ENCODE results near the gene SNX33. TPM values are rescaled to one million over a fixed set of nuclear protein-coding genes. Genes with fewer than 3 reads are reported as not detected.
"Not testable (repeated sequence)": the region's sequence is repeated elsewhere in the genome, so short reads cannot be mapped to it uniquely, and the experiment has no call there.

Gene SNX33
- total and polyA plus RNA-seq, 4 donors, result 5.9 to 19.0 (median 12.7) TPM

GRCh38 chr15:75671730-75672602 is 24.3 kb downstream of the SNX33 start:
- Histone ChIP-seq H3K36me3 (ENCODE audit: control insufficient read depth, insufficient read depth, low read length) (peaks cover 25% of the 10 kb centered on the region), H3K4me1 (ENCODE audit: control insufficient read depth, insufficient read depth, low read length) (peaks cover 42% of the 10 kb centered on the region), H3K27ac (ENCODE audit: low read depth, low read length) (peak overlapping the region; percentile 80), H3K4me3 (ENCODE audit: low read depth, low read length) (no peak overlapping the region), H3K9me3 (ENCODE audit: control insufficient read depth, insufficient read depth, low read length) (no peaks in the 10 kb centered on the region), H3K27me3 (ENCODE audit: control insufficient read depth, insufficient read depth, low read length) (no peaks in the 10 kb centered on the region)
- WGBS (ENCODE audit: insufficient coverage), result 78% methylated on average over 8 of the region's 11 CpGs
- DNase-seq (ENCODE audit: low read depth in 4 of 6, low spot score in 6 of 6), result no peak

- no peak overlapping the region for H3K4me3 ChIP-seq (ENCODE audit: low read depth, low read length)
- WGBS (ENCODE audit: insufficient coverage), result 56% methylated on average over 13 of the region's 14 CpGs
- H3K4me1 ChIP-seq (ENCODE audit: control insufficient read depth, insufficient read depth, low read length), result peaks cover 36% of the 10 kb centered on the region
- H3K27ac ChIP-seq (ENCODE audit: low read depth, low read length), result peak overlapping the region; percentile 80
- H3K36me3 ChIP-seq (ENCODE audit: control insufficient read depth, insufficient read depth, low read length), result peaks cover 32% of the 10 kb centered on the region
- H3K27me3 ChIP-seq (ENCODE audit: control insufficient read depth, insufficient read depth, low read length), result no peaks in the 10 kb centered on the region
- H3K9me3 ChIP-seq (ENCODE audit: control insufficient read depth, insufficient read depth, low read length), result no peaks in the 10 kb centered on the region
- DNase-seq (ENCODE audit: low read depth in 4 of 6, low spot score in 6 of 6), result peak in 2 of 6 donors; percentile 18 to 68
Measured at GRCh38 chr15:75672646-75673425, 25.1 kb downstream of the SNX33 start.

- 77% methylated on average over 8 of the region's 10 CpGs for WGBS (ENCODE audit: insufficient coverage)
- H3K27ac ChIP-seq (ENCODE audit: low read depth, low read length), result peak overlapping the region; percentile 80
- peaks cover 32% of the 10 kb centered on the region for H3K36me3 ChIP-seq (ENCODE audit: control insufficient read depth, insufficient read depth, low read length)
- H3K4me1 ChIP-seq (ENCODE audit: control insufficient read depth, insufficient read depth, low read length), result peaks cover 36% of the 10 kb centered on the region
- no peaks in the 10 kb centered on the region for H3K27me3 ChIP-seq (ENCODE audit: control insufficient read depth, insufficient read depth, low read length)
- no peaks in the 10 kb centered on the region for H3K9me3 ChIP-seq (ENCODE audit: control insufficient read depth, insufficient read depth, low read length)
- peak in 1 of 6 donors; percentile 51 for DNase-seq (ENCODE audit: low read depth in 4 of 6, low spot score in 6 of 6)
- no peak overlapping the region for H3K4me3 ChIP-seq (ENCODE audit: low read depth, low read length)
Measured at GRCh38 chr15:75673426-75674235, 25.9 kb downstream of the SNX33 start.

- H3K9me3 ChIP-seq (ENCODE audit: control insufficient read depth, insufficient read depth, low read length), result no peaks in the 10 kb centered on the region
- H3K4me3 ChIP-seq (ENCODE audit: low read depth, low read length), result no peak overlapping the region
- H3K27me3 ChIP-seq (ENCODE audit: control insufficient read depth, insufficient read depth, low read length), result no peaks in the 10 kb centered on the region
- no peak for DNase-seq (ENCODE audit: low read depth in 4 of 6, low spot score in 6 of 6)
- WGBS (ENCODE audit: insufficient coverage), result 73% methylated on average over 8 of the region's 8 CpGs
- no peak overlapping the region for H3K27ac ChIP-seq (ENCODE audit: low read depth, low read length)
- H3K36me3 ChIP-seq (ENCODE audit: control insufficient read depth, insufficient read depth, low read length), result peaks cover 31% of the 10 kb centered on the region
- H3K4me1 ChIP-seq (ENCODE audit: control insufficient read depth, insufficient read depth, low read length), result peaks cover 36% of the 10 kb centered on the region
Measured at GRCh38 chr15:75674366-75674765, 26.7 kb downstream of the SNX33 start.

GRCh38 chr15:75675579-75676404 is 28.1 kb downstream of the SNX33 start:
- no peaks in the 10 kb centered on the region for H3K27me3 ChIP-seq (ENCODE audit: control insufficient read depth, insufficient read depth, low read length)
- H3K4me3 ChIP-seq (ENCODE audit: low read depth, low read length), result no peak overlapping the region
- no peak overlapping the region for H3K27ac ChIP-seq (ENCODE audit: low read depth, low read length)
- WGBS (ENCODE audit: insufficient coverage), result 93% methylated on average over 41 of the region's 41 CpGs
- H3K4me1 ChIP-seq (ENCODE audit: control insufficient read depth, insufficient read depth, low read length), result peaks cover 44% of the 10 kb centered on the region
- DNase-seq (ENCODE audit: low read depth in 4 of 6, low spot score in 6 of 6), result no peak
- peaks cover 32% of the 10 kb centered on the region for H3K36me3 ChIP-seq (ENCODE audit: control insufficient read depth, insufficient read depth, low read length)
- H3K9me3 ChIP-seq (ENCODE audit: control insufficient read depth, insufficient read depth, low read length), result no peaks in the 10 kb centered on the region

- Histone ChIP-seq H3K4me1 (ENCODE audit: control insufficient read depth, insufficient read depth, low read length) (peaks cover 50% of the 10 kb centered on the region), H3K9me3 (ENCODE audit: control insufficient read depth, insufficient read depth, low read length) (no peaks in the 10 kb centered on the region), H3K27ac (ENCODE audit: low read depth, low read length) (no peak overlapping the region), H3K4me3 (ENCODE audit: low read depth, low read length) (no peak overlapping the region), H3K36me3 (ENCODE audit: control insufficient read depth, insufficient read depth, low read length) (peaks cover 38% of the 10 kb centered on the region), H3K27me3 (ENCODE audit: control insufficient read depth, insufficient read depth, low read length) (no peaks in the 10 kb centered on the region)
- no peak for DNase-seq (ENCODE audit: low read depth in 4 of 6, low spot score in 6 of 6)
- 93% methylated on average over 30 of the region's 30 CpGs for WGBS (ENCODE audit: insufficient coverage)
Measured at GRCh38 chr15:75676688-75677464, 29.2 kb downstream of the SNX33 start.

- WGBS (ENCODE audit: insufficient coverage), result 65% methylated on average over 16 of the region's 16 CpGs
Measured at GRCh38 chr15:75677465-75678323, 30.0 kb downstream of the SNX33 start.

GRCh38 chr15:75678324-75678690 is 30.6 kb downstream of the SNX33 start:
- WGBS (ENCODE audit: insufficient coverage), result 88% methylated on average over 5 of the region's 6 CpGs
- H3K9me3 ChIP-seq (ENCODE audit: control insufficient read depth, insufficient read depth, low read length); H3K27me3 ChIP-seq (ENCODE audit: control insufficient read depth, insufficient read depth, low read length); H3K4me3 ChIP-seq (ENCODE audit: low read depth, low read length); H3K27ac ChIP-seq (ENCODE audit: low read depth, low read length); DNase-seq (ENCODE audit: low read depth in 4 of 6, low spot score in 6 of 6): not testable (repeated sequence)
- H3K36me3 ChIP-seq (ENCODE audit: control insufficient read depth, insufficient read depth, low read length), result peaks cover 52% of the 10 kb centered on the region
- peaks cover 37% of the 10 kb centered on the region for H3K4me1 ChIP-seq (ENCODE audit: control insufficient read depth, insufficient read depth, low read length)

More at GRCh38 chr15:75677465-75678323, 30.0 kb downstream of the SNX33 start:
- no peak overlapping the region for H3K4me3 ChIP-seq (ENCODE audit: low read depth, low read length)
- DNase-seq (ENCODE audit: low read depth in 4 of 6, low spot score in 6 of 6), result no peak
- H3K9me3 ChIP-seq (ENCODE audit: control insufficient read depth, insufficient read depth, low read length), result no peaks in the 10 kb centered on the region
- H3K27me3 ChIP-seq (ENCODE audit: control insufficient read depth, insufficient read depth, low read length), result no peaks in the 10 kb centered on the region
- H3K4me1 ChIP-seq (ENCODE audit: control insufficient read depth, insufficient read depth, low read length), result peaks cover 42% of the 10 kb centered on the region
- peaks cover 46% of the 10 kb centered on the region for H3K36me3 ChIP-seq (ENCODE audit: control insufficient read depth, insufficient read depth, low read length)
- H3K27ac ChIP-seq (ENCODE audit: low read depth, low read length), result no peak overlapping the region
